Measurements from ENCODE around the gene METTL21C.

METTL21C gene

DNA sequence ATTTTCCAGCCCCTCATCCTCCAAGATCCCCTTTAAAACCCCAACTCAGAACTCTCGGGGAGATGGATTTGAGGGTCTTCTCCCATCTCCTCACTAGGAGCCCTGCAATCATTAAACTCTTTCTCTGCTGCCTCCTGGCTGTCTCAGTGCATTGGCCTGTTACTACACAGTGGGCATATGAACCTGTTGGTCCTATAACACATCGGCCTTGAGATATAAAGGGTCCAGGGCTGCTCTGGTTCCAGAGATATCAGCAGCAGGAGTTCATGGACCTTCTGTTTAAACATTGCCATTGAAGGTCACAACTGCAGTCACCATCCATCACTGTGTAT lies 3.8 kb upstream of the METTL21C start:
- TF ChIP-seq, protein P1, sequence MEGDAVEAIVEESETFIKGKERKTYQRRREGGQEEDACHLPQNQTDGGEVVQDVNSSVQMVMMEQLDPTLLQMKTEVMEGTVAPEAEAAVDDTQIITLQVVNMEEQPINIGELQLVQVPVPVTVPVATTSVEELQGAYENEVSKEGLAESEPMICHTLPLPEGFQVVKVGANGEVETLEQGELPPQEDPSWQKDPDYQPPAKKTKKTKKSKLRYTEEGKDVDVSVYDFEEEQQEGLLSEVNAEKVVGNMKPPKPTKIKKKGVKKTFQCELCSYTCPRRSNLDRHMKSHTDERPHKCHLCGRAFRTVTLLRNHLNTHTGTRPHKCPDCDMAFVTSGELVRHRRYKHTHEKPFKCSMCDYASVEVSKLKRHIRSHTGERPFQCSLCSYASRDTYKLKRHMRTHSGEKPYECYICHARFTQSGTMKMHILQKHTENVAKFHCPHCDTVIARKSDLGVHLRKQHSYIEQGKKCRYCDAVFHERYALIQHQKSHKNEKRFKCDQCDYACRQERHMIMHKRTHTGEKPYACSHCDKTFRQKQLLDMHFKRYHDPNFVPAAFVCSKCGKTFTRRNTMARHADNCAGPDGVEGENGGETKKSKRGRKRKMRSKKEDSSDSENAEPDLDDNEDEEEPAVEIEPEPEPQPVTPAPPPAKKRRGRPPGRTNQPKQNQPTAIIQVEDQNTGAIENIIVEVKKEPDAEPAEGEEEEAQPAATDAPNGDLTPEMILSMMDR (IDR thresholded peaks at IDR 0.05; ENCODE audit: low read depth, low read length, missing control alignments), result no peak
- DNase-seq (ENCODE audit: low read depth), result no peak
- H3K4me3 ChIP-seq (ENCODE audit: low read depth, low read length), result no peak overlapping the region

DNA sequence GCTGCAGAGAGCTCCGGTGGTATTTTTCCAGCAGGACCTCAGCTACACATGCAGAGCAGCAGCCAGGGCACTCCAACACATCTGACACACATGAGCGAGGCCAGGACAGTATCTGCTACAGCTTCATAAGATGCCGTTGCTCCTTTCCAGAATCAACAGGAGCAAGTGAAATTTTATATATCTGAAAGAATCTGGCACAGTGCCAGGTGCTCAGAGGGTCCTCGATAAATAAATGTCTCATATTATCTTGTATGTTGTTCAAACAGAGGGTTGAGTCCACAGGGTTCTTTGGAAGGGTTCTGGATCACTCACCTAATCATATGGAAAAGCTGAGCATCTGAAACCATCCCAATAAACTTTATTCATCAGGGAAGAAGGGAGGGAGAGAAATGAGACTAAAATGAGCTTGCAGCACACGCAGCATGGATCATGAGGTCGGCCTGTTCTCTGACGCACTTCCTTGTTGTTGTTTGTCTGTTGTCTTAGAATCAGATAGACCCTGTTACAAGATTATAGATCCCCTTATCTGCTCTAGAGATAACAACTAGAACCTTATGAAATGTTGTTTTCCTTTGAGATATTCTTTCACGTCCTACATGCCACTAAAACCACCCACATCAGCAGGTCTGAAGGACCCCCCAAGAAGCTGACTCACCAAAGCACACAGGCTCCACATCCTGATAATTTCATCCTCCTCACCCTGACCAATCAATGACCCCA lies 3.2 kb upstream of the METTL21C start:
- H3K4me3 ChIP-seq (ENCODE audit: low read depth, low read length), result no peak overlapping the region
- DNase-seq (ENCODE audit: low read depth), result no peak
- TF ChIP-seq, protein P1 (IDR thresholded peaks at IDR 0.05; ENCODE audit: low read depth, low read length, missing control alignments), result no peak

DNA sequence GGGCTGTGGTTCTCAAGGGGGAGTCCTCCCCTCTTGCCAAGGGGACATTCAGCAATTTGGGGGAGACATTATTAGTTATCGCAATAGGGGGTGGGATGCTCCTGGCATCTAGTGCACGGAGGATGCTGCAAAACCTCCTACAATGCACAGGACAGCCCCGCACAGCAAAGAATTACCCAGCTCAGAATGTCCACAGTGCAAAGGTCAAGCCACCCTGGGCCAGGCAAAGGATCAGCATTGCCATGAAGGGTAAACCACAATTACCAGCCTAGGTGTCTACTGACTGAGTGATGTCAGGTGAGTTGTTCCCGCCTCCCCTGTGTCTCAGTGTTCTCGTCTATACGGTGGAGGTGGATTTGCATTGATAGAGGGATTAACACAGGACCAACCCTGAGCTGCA lies 2.4 kb upstream of the METTL21C start:
- DNase-seq (ENCODE audit: low read depth), result no peak
- no peak overlapping the region for H3K4me3 ChIP-seq (ENCODE audit: low read depth, low read length)
- TF ChIP-seq, protein P1 (IDR thresholded peaks at IDR 0.05; ENCODE audit: low read depth, low read length, missing control alignments), result no peak

DNA sequence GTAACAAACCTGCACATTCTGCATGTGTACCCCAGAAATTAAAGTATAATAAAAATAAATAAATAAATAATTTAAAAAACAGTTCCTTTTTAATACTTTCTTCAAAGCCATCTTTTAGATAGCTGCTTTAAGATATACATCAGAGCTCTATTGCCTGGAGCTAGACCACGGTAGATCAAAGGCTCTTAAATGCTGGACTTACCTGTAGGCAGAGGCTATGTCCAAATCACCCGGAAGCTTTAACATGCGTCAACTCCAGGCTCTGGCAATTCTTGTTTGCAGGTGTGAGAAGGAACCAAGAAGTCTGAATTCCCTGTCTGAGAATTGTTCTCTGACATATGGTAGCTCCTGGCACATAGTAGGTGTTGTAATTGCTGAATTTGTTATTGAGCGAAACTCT lies 1.6 kb upstream of the METTL21C start:
- TF ChIP-seq, protein P1 (IDR thresholded peaks at IDR 0.05; ENCODE audit: low read depth, low read length, missing control alignments), result no peak
- no peak overlapping the region for H3K4me3 ChIP-seq (ENCODE audit: low read depth, low read length)
- DNase-seq (ENCODE audit: low read depth), result no peak

DNA sequence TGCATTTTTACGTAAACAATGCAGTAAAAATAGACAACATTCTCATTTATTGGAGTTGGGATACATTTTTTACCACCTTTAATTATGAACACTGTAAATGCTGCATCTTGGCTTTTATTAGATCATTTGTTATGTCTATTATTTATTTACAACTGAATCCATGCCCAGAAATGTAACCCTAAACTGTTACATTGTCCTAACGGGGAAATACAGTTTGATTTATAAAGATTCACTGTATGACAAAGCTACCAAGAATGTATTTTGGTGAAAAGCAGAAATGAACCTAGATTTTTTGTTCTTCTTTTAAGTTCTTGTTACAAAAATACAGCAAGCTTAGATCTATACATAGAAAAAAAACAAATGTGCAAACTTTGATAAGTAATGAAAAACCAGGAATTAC lies 1.1 kb downstream of the METTL21C start:
- H3K4me3 ChIP-seq (ENCODE audit: low read depth, low read length), result no peak overlapping the region
- TF ChIP-seq, protein P1 (IDR thresholded peaks at IDR 0.05; ENCODE audit: low read depth, low read length, missing control alignments), result no peak
- DNase-seq (ENCODE audit: low read depth), result no peak

DNA sequence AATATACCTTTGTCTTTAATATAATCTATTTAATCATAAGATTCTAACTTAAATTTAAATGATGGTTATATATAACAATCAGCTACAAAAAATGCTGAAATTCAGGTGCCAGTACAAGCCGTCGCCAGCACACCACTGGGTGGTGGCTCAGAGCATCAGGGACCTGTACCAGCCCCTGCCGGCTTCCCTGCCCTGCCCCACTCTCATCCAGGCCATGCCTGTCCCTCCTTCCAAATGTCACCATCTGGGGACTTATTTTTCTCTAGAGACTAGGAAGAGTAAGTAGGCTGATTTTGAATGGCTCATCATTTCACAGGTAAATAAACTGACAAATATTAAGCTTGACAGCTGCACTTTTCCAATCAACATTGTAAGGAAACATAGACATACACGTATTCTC lies 1.6 kb downstream of the METTL21C start:
- H3K4me3 ChIP-seq (ENCODE audit: low read depth, low read length), result no peak overlapping the region
- TF ChIP-seq, protein P1 (IDR thresholded peaks at IDR 0.05; ENCODE audit: low read depth, low read length, missing control alignments), result no peak
- DNase-seq (ENCODE audit: low read depth), result no peak

DNA sequence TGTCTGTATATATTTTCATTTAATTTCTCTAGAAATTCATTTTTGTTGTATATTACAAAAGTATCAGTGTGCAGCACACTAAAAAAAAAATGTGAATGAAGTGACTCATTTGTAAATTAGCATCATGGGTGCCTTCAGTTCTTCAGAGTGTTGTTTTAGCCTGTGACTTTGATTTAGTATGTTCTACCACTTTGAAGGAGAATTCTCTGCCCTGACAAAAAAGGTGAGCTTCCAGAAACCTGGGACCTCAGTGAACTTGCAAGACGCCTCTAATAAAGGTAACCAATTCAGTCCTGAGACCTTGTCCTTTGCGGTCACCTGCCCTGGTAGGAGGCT lies 2.4 kb downstream of the METTL21C start:
- no peak overlapping the region for H3K4me3 ChIP-seq (ENCODE audit: low read depth, low read length)
- DNase-seq (ENCODE audit: low read depth), result no peak
- TF ChIP-seq, protein P1 (IDR thresholded peaks at IDR 0.05; ENCODE audit: low read depth, low read length, missing control alignments), result no peak
